Measurements from ENCODE around the gene CYGB.

Gene CYGB

DNA sequence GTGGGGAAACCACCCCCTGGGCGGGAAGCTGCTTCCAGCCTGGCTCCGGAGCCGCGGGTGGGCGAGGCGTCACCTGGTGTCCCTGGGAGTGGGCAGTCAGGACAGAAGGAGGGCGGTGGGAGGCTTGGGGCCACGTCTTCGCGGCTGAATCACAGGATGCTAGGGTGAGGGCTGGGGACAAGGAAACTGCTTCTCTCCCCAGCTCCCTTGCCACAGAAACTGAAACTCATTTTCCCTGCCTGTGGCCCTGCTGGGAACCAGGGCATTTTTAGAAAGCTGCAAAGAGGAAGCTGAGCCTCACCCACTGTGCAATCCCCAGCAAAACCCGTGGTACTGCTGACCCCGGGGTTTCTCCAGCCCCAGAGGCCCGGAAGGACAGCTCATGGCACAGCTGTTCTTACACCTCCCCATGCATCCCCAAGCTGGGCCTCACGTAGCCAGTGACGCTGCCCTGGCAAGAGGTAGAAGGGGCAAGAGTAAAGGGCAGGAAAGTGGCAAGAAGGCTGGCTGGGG lies 44.5 kb downstream of the CYGB start:
- TF ChIP-seq POLR2AphosphoS5 (IDR thresholded peaks at IDR 0.05; ENCODE audit: borderline replicate concordance, low read depth, low read length) (no peak), EZH2 (IDR thresholded peaks at IDR 0.05) (no peak), FOXP2 (optimal IDR thresholded peaks at IDR 0.05; ENCODE audit: control extremely low read depth, extremely low read length, insufficient read depth) (no peak)
- Histone ChIP-seq H3K9me3 (ENCODE audit: low read depth, low read length) (no peaks in the 10 kb centered on the region), H3K4me3 (no peak overlapping the region), H3K27ac (no peak overlapping the region), H3K9ac (ENCODE audit: insufficient read length) (no peak overlapping the region), H3K36me3 (ENCODE audit: insufficient read depth, low read length) (no peaks in the 10 kb centered on the region)
- DNase-seq (ENCODE audit: low read depth, low spot score) = no peak

- DNase-seq (ENCODE audit: low read depth, low spot score) = no peak
- Histone ChIP-seq H3K27ac (no peak overlapping the region), H3K9me3 (ENCODE audit: low read depth, low read length) (no peaks in the 10 kb centered on the region), H3K36me3 (ENCODE audit: insufficient read depth, low read length) (no peaks in the 10 kb centered on the region), H3K9ac (ENCODE audit: insufficient read length) (no peak overlapping the region), H3K4me3 (no peak overlapping the region)
- TF ChIP-seq FOXP2 (optimal IDR thresholded peaks at IDR 0.05; ENCODE audit: control extremely low read depth, extremely low read length, insufficient read depth) (no peak), EZH2 (IDR thresholded peaks at IDR 0.05) (no peak), POLR2AphosphoS5 (IDR thresholded peaks at IDR 0.05; ENCODE audit: borderline replicate concordance, low read depth, low read length) (no peak)
Observed at GRCh38 chr17:76492123-76492988, 45.2 kb downstream of the CYGB start.

GRCh38 chr17:76491271-76492122 lies 46.0 kb downstream of the CYGB start:
- TF ChIP-seq EZH2 (IDR thresholded peaks at IDR 0.05) = no peak
- no peak for TF ChIP-seq POLR2AphosphoS5 (IDR thresholded peaks at IDR 0.05; ENCODE audit: borderline replicate concordance, low read depth, low read length)
- Histone ChIP-seq H3K36me3 (ENCODE audit: insufficient read depth, low read length) (no peaks in the 10 kb centered on the region), H3K9me3 (ENCODE audit: low read depth, low read length) (no peaks in the 10 kb centered on the region), H3K27ac (no peak overlapping the region), H3K9ac (ENCODE audit: insufficient read length) (no peak overlapping the region), H3K4me3 (no peak overlapping the region)
- DNase-seq (ENCODE audit: low read depth, low spot score) = no peak

- no peak overlapping the region for H3K27ac ChIP-seq
- TF ChIP-seq POLR2AphosphoS5 (IDR thresholded peaks at IDR 0.05; ENCODE audit: borderline replicate concordance, low read depth, low read length) (no peak), EZH2 (IDR thresholded peaks at IDR 0.05) (no peak), FOXP2 (optimal IDR thresholded peaks at IDR 0.05; ENCODE audit: control extremely low read depth, extremely low read length, insufficient read depth) (no peak)
- H3K9ac ChIP-seq (ENCODE audit: insufficient read length) = no peak overlapping the region
- DNase-seq (ENCODE audit: low read depth, low spot score) = no peak
- no peaks in the 10 kb centered on the region for H3K9me3 ChIP-seq (ENCODE audit: low read depth, low read length)
- no peak overlapping the region for H3K4me3 ChIP-seq
- no peaks in the 10 kb centered on the region for H3K36me3 ChIP-seq (ENCODE audit: insufficient read depth, low read length)
Observed at GRCh38 chr17:76490112-76490710, 47.3 kb downstream of the CYGB start.

DNA sequence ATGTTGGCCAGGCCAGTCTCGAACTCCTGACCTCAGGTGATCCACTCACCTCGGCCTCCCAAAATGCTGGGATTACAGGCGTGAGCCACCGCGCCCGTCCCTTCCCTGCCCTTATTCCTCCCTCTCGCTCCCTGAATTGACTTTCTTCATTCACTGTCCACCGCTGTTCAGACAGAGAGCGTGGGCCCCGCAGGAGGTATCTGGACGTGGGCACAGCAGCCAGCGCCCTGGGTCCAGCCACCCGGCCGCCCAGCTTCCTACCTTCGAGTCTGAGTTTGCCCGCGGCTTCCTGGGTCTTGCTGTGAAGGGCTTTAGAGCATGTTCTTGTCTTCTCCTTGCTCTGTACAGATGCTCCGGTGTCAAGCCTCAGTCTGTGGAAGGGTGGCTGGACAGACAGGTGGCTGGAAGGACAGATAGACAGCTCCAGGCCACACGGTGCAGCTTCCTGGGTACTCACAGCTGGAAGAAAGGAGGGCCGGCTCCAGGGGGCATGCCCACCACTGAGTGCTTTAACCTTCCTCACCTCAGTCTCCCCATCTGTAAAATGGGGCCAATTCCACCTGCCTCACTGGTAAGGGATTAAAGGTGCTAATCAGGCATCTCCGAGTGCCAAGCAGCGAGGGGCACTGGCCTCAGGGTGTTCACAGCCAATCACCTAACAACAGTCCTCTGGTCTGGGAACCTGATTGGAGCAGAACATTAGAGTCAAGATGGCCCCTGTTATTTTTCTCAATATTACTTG lies 49.9 kb downstream of the CYGB start:
- H3K27ac ChIP-seq = no peak overlapping the region
- no peak overlapping the region for H3K9ac ChIP-seq (ENCODE audit: insufficient read length)

GRCh38 chr17:76485569-76485968 lies 51.9 kb downstream of the CYGB start:
- Histone ChIP-seq H3K36me3 (ENCODE audit: insufficient read depth, low read length) (no peaks in the 10 kb centered on the region), H3K4me3 (no peak overlapping the region), H3K9ac (ENCODE audit: insufficient read length) (no peak overlapping the region), H3K27ac (no peak overlapping the region), H3K9me3 (ENCODE audit: low read depth, low read length) (no peaks in the 10 kb centered on the region)
- no peak for TF ChIP-seq EZH2 (IDR thresholded peaks at IDR 0.05)
- no peak for TF ChIP-seq FOXP2 (optimal IDR thresholded peaks at IDR 0.05; ENCODE audit: control extremely low read depth, extremely low read length, insufficient read depth)
- no peak for TF ChIP-seq POLR2AphosphoS5 (IDR thresholded peaks at IDR 0.05; ENCODE audit: borderline replicate concordance, low read depth, low read length)
- no peak for DNase-seq (ENCODE audit: low read depth, low spot score)

More for the DNA sequence above, 49.9 kb downstream of the CYGB start:
- Histone ChIP-seq H3K36me3 (ENCODE audit: insufficient read depth, low read length) (no peaks in the 10 kb centered on the region), H3K9me3 (ENCODE audit: low read depth, low read length) (no peaks in the 10 kb centered on the region), H3K4me3 (no peak overlapping the region)
- DNase-seq (ENCODE audit: low read depth, low spot score) = no peak
- TF ChIP-seq EZH2 (IDR thresholded peaks at IDR 0.05) (no peak), FOXP2 (optimal IDR thresholded peaks at IDR 0.05; ENCODE audit: control extremely low read depth, extremely low read length, insufficient read depth) (no peak), POLR2AphosphoS5 (IDR thresholded peaks at IDR 0.05; ENCODE audit: borderline replicate concordance, low read depth, low read length) (no peak)

GRCh38 chr17:76484228-76484725 lies 53.2 kb downstream of the CYGB start:
- TF ChIP-seq FOXP2 (optimal IDR thresholded peaks at IDR 0.05; ENCODE audit: control extremely low read depth, extremely low read length, insufficient read depth) (no peak), EZH2 (IDR thresholded peaks at IDR 0.05) (no peak), POLR2AphosphoS5 (IDR thresholded peaks at IDR 0.05; ENCODE audit: borderline replicate concordance, low read depth, low read length) (no peak)
- no peaks in the 10 kb centered on the region for H3K36me3 ChIP-seq (ENCODE audit: insufficient read depth, low read length)
- H3K4me3 ChIP-seq = no peak overlapping the region
- no peak overlapping the region for H3K9ac ChIP-seq (ENCODE audit: insufficient read length)
- no peak overlapping the region for H3K27ac ChIP-seq
- no peak for DNase-seq (ENCODE audit: low read depth, low spot score)
- no peaks in the 10 kb centered on the region for H3K9me3 ChIP-seq (ENCODE audit: low read depth, low read length)
